ENCODE data around the gene KCNQ1OT1.

Gene KCNQ1OT1

GRCh38 chr11:2688381-2689231, 11.2 kb downstream of the KCNQ1OT1 start:
- DNase-seq (ENCODE audit: low spot score) (no peak), FAIRE-seq (no peak)

DNA sequence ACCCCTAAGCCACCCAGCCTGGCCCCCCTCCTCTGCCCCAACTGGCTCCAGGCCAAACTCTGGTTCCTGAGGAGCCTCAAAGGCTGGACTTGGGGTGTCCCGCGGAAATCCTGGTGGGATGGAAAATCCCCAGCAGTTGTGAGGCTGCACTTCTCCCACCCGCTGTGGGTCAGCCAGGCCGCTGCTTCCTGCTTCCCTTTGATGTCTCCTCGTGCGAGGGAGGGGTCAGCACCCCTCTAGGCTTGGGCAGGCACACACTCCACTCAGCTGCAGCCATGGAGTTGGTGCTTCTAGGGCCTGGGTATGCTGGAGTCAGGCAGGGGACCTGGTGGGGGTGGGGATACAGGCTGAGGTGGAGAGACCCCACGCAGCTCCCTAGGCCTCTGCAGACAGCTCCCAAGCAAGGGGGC, 12.0 kb downstream of the KCNQ1OT1 start:
- no peak for FAIRE-seq

DNA sequence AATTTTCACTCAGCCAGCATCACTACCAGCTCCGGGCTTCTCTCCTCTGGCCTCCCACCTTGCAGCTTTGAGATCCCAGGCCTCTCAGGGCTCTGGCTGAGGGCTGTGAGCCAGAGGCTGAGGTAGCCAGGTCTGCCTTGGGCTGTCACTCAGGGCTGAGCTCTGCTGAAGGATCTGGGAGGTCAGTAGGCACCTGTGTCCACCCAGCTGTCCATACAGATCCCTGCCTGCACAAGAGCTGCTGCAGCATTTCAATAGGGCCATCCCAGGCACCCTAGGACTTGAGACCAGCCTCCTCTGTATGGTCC, 12.6 kb downstream of the KCNQ1OT1 start:
- FAIRE-seq: no peak
- DNase-seq (ENCODE audit: low spot score): no peak

More for the DNA sequence above, 12.0 kb downstream of the KCNQ1OT1 start:
- no peak for DNase-seq (ENCODE audit: low spot score)

GRCh38 chr11:2686360-2687222, 13.2 kb downstream of the KCNQ1OT1 start:
- DNase-seq (ENCODE audit: low spot score) (no peak), FAIRE-seq (no peak)

- FAIRE-seq: no peak
Observed at GRCh38 chr11:2685566-2686359, 14.0 kb downstream of the KCNQ1OT1 start.

GRCh38 chr11:2685051-2685450, 14.7 kb downstream of the KCNQ1OT1 start:
- DNase-seq (ENCODE audit: low spot score) (no peak), FAIRE-seq (no peak)

More at GRCh38 chr11:2685566-2686359, 14.0 kb downstream of the KCNQ1OT1 start:
- DNase-seq (ENCODE audit: low spot score): no peak

DNA sequence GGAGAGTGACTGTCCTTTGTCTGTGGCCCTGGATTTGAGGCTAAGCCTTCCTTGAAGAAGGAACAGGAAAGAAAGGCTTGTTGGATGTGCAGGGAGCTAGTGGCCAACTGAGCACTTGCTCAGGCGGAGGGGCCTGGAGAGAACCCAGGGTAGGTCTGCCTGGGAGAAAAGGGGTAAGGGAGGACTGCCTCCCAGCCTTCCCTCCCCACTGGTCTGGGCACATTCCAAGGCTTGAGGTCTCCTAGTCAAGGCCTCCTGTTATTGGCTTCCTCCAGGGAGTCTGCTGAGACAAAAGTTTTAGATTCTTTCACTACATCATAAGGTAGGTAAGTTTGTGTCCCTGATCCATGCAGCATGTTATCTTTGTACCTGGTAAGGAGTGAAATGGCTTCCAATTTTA, 15.2 kb downstream of the KCNQ1OT1 start:
- FAIRE-seq (no peak), DNase-seq (ENCODE audit: low spot score) (no peak)

GRCh38 chr11:2683806-2684205, 16.0 kb downstream of the KCNQ1OT1 start:
- no peak for FAIRE-seq

DNA sequence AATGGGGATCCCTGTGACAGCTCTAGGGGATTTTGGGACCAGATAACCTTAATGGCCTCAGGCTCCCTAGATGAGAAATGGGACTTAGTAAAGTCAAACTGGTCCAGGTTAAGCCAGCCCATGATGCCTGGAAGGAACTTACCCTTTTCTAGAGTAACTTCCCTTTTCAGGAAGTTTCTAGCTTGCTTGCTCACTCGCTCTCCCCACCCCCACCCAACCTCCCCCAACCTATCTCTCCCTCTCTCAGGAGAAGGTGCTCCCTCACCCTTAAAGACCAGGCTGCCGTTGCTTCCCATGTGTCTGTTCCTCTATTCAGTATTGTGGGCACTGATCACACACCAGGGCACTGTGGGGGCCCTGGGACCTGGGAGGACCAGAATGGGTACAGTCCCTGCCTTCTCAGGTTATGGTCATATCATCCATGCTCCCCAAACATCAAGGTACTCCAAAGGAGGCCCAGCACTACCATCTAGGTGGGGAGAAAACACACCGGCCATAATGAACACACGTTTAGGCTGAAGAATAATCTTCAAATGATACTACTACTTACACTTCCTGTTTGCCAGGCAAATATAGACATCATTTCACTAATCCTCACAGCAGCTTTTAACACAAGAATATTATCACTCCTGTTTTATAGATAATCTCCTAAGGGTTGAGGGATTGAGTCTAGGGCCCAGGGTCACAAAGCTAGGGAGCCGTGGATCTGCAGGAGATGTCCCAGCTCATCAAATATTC, 18.2 kb downstream of the KCNQ1OT1 start:
- DNase-seq (ENCODE audit: low spot score) (no peak), FAIRE-seq (no peak)

More at GRCh38 chr11:2683806-2684205, 16.0 kb downstream of the KCNQ1OT1 start:
- DNase-seq (ENCODE audit: low spot score): no peak

DNA sequence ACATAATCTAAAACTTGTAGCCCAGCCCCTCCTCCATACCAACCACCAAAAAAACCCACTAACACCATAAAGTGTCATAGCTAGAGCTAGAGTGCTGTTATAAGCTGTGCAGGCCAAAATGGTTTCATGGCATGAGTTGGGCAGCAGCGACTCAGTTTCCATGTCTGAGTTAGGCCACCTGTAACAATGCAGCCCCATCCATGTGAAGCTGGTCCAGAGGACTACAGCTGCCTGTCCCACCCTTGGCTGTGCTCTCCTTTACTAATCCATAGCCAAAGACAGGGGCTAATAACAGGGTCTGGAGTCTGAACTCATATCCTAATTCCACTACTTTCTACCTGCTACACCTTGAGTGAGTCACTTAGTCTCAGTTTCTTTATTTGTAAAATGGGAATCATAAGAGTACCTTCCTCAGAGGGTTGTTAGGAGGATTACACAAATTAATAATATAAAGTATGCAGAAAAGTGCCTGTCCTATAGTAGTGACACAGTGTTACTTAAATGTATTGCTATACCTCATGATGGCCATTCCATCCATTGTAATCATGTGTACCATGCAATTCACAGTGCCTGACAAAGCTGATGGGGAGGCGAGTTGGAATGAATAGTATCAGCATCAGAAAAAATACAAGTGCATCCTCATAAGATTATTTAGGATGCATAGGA, 20.6 kb downstream of the KCNQ1OT1 start:
- FAIRE-seq (no peak), DNase-seq (ENCODE audit: low spot score) (no peak)

DNA sequence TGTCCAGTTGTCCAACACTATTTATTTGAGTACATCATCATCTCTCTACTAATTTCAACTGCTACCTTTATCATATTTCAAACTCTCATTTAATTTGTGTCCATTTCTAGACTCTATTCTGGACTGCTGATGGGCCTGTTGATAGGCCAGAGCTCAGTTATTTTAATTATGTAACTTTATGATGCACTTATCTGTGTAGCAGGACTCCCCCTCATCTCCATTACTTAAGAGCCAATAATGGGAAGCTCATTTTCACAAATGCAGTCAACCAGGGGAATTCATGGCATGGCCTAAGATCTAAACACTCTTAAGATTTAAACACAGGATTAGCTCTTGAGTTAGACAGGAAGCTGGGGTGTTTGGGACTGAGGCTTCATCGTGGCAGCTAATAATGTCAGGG, 21.4 kb downstream of the KCNQ1OT1 start:
- FAIRE-seq: no peak
- no peak for DNase-seq (ENCODE audit: low spot score)

GRCh38 chr11:2677127-2677526, 22.7 kb downstream of the KCNQ1OT1 start:
- DNase-seq (ENCODE audit: low spot score): no peak
- FAIRE-seq: no peak

DNA sequence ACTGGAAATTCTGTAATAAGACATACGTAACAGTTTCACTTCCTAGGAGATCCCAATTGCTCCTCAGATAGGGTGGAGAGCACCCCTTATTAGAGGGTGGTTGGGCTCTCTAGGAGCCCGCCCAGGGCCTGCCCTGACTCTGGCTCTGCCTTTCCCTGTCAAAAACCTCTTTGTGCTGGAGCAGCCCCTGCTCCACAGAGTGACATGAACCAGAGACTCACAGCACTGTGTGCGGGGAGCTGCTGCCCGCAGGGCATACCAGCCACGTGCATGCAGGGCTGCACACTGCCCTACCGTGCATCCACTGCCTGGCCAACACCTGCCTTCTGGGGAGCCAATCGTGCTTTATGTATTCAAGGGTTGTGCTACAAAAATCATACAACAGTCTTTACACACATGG, 24.3 kb downstream of the KCNQ1OT1 start:
- no peak for FAIRE-seq
- no peak for DNase-seq (ENCODE audit: low spot score)

DNA sequence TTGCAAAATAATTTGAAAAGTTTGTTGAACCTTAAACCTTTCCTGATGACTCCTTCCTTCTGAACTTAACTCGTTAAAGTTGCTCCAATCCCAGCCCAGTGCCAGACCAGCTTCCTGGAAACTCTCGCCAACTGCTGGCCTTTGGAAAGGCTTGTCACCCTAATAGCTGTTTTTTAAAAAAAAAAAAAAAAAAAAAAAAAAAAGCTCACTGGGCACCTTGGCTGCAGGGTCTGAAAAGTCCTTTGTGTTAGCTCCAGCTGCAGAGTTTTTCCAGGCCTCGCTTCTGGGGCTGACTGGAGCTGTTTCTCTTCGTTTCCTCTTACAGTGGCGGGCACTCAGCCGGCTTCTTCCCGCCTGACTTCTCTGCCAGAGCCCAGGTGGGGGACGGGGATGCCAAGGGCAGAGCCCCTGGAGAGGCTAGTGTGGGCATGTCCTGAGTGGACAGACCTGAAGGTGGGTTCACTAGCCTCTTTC, 25.1 kb downstream of the KCNQ1OT1 start:
- FAIRE-seq (no peak), DNase-seq (ENCODE audit: low spot score) (no peak)

DNA sequence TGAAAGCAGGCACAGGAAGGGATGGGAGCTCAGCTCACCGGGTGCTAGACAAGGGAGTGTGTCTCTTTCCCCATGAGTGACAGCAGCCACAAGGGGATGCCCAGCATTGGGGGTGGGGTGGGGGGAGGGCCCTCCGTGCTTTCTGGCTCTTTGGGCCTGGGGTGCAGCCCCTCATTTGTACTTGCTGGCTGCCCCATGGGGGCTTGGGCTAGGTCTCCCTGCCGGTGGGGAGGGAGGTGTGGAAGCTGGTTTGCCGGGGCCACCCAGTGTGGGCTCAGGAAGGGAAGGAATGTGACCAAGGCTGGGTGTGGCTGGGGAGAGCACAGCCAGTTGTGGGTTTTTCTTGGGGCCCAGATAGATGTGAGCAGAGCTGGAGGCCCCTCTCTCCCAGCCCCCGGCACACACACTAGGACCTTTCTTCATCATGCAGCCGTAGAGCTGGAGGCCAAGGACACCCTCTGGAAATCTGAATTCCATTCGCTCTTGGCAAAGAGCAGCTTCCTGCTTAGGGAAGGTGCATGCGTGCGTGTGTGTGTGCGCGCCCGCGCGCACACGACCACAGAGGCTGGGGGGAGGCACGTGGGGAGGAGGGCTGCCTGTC, 25.8 kb downstream of the KCNQ1OT1 start:
- DNase-seq (ENCODE audit: low spot score): no peak
- FAIRE-seq: no peak

GRCh38 chr11:2673250-2673610, 26.6 kb downstream of the KCNQ1OT1 start:
- FAIRE-seq (no peak), DNase-seq (ENCODE audit: low spot score) (no peak)

DNA sequence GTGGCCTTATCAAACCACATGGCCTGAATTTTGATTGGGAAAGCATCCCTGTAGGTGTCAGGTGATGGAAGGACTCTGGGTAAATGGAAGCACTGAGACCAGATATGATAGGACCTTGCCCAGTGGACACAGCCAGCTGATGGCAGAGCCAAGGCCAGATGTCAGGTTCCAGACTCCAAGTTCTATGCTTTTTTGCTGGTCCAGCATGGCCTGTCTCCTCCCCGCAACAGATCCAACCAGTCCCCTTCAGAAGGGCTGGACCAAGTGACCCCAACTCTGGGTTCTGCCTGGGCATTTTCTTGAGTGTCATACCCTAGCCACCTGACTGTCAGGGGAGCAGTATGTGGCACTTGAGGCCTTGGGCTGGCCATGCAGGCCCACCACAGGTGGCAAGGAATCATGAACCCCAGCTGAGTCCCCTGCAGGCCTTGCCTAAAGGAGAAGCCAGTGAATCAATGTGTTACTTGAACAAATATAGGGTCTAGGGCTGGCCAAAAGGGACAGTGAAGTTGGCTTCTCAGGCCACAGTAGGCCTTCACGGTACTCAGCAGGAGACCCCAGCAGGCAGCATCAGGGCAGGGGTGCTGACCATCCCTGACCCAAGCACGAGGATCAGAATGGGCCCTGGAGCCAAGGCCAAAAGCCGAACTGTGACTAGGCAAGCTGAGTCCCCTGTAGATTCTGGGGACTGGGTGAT, 27.1 kb downstream of the KCNQ1OT1 start:
- FAIRE-seq (no peak), DNase-seq (ENCODE audit: low spot score) (no peak)

DNA sequence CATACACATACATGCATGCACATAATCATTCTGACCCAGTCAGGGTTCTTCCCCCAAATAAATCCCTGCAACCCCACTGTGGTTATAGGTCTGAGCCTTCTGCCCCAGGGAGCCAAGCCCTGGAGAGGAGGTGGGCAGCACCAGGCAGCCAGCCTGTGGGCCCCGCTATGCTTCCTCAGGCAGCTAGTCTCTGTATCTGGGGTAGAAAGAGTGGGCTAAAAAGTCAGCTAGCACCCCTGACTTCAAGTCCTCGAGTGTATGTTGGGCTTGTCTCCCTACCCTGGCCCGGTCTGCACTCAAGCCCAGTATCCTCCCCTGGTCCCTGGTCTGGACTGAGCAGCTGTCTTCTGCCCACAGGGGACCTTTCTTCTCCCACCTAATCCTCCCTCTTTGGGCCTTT, 28.0 kb downstream of the KCNQ1OT1 start:
- DNase-seq (ENCODE audit: low spot score): no peak
- FAIRE-seq: no peak

DNA sequence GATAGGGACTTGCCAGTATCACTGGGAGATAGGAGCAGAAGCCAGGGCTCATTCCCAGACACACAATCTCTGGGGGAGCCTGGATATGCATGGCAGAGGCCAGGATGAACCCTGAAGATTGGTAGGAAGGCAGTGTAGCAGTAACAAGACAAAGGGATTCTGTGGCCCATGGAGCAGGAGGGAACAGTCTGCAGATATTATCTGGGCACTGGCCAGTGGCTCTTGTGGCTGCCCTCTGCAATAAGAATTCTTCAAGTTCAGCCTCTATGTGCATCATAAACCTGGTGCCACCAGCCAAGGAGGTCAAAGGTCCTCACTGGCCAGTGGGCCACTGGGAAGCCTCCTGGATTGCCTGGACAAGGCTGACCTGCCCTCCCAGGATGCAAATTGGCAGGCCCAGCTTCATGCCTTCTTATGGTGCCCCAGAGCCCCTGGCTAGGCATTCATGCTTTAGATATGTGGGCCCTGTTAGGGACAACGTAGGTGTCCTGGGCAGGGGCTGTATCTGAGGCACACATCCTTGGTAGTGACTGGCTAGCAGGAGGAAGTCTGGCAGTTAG, 29.2 kb downstream of the KCNQ1OT1 start:
- FAIRE-seq (no peak), DNase-seq (ENCODE audit: low spot score) (no peak)
